ENCODE data around the gene GPR157.

GPR157 gene

DNA sequence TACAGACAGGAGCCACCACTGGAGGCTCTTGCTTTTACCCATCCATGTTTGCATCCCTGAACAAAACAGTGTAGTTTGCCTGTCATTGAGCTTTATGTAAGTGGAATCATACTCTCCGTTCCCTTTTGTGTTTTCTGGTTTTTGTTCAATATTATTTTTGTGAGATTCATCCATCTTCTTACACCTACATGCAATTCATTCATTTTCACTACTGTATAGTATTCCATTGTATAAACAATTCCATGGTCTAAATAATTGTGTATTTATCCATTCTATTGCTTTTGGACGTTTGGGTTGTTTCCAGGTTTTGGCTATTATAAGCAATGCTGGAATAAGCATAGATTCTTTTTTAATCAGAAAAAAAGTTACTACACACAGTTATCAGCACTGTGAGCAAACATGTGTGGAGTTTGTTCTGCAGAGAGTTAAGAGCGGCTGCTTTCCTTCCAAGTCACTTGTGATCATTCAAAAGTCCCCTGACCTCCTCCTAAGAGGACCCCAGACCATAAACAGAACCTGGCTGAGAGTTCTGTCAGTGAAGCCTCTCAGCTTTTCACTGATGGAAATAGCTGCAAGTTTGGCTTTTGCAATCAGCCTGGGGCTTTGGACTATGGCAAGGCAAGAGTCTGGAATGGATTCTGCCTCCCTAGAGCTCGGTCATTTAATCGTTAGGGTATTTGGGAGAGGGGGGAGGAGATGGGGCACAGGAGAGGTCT lies 5.1 kb upstream of the GPR157 start:
- Histone ChIP-seq H4K8ac (ENCODE audit: low read depth, low read length) (no peak overlapping the region), H2BK15ac (ENCODE audit: low read length) (no peak overlapping the region), H3K18ac (ENCODE audit: low read length) (no peak overlapping the region), H2BK12ac (ENCODE audit: low read length) (no peak overlapping the region), H3K27me3 (ENCODE audit: control insufficient read depth in 3 of 3, insufficient read depth in 3 of 3, low read depth in 1 of 3, low read length in 3 of 3) (peaks cover 0 to 10% (median 0%) of the 10 kb centered on the region in 3 experiments), H4K91ac (ENCODE audit: low read depth, low read length, poor library complexity) (no peak overlapping the region), H3K4me1 (ENCODE audit: control insufficient read depth in 2 of 2, insufficient read depth in 1 of 2, low read depth in 1 of 2, low read length in 2 of 2) (no peaks in the 10 kb centered on the region), H3K14ac (ENCODE audit: low read length) (no peak overlapping the region), H3K4ac (ENCODE audit: low read length) (no peak overlapping the region), H3K27ac (replicated peaks; ENCODE audit: low read length) (no peak overlapping the region), H2BK5ac (ENCODE audit: low read length) (no peak overlapping the region), H2AFZ (ENCODE audit: low read length) (no peak overlapping the region), H3K23ac (ENCODE audit: low read depth, low read length, poor library complexity) (no peak overlapping the region), H2AK5ac (ENCODE audit: low read depth, low read length) (no peak overlapping the region), H3K79me1 (ENCODE audit: low read depth, low read length) (no peaks in the 10 kb centered on the region), H3K9me3 (replicated peaks in 1 of 2; ENCODE audit: control insufficient read depth in 2 of 2, insufficient read depth in 1 of 2, low read depth in 1 of 2, low read length in 2 of 2) (peaks cover 0 to 6% of the 10 kb centered on the region in 2 donors), H3K4me3 (ENCODE audit: low read length in 2 of 2) (no peak overlapping the region), H3K9ac (ENCODE audit: low read depth, low read length, poor library complexity) (no peak overlapping the region), H3K4me2 (ENCODE audit: insufficient read depth, low read length, poor library complexity, severe bottlenecking) (no peak overlapping the region), H2BK120ac (ENCODE audit: low read depth, low read length) (no peak overlapping the region), H3K36me3 (replicated peaks in 1 of 2; ENCODE audit: control insufficient read depth in 2 of 2, insufficient read depth in 2 of 2, low read length in 2 of 2) (no peaks in the 10 kb centered on the region)
- WGBS, 2 donors (ENCODE audit: extremely low coverage in 2 of 2, insufficient read length in 2 of 2, insufficient replicate concordance in 1 of 2): no CpG with 5 or more reads among the region's 5 CpGs
- DNase-seq (ENCODE audit: low spot score): no peak

- Histone ChIP-seq H3K4me2 (ENCODE audit: insufficient read depth, low read length, poor library complexity, severe bottlenecking) (peak overlapping the region; percentile 64), H2BK15ac (ENCODE audit: low read length) (no peak overlapping the region), H3K4ac (ENCODE audit: low read length) (no peak overlapping the region), H2BK12ac (ENCODE audit: low read length) (no peak overlapping the region), H2AK5ac (ENCODE audit: low read depth, low read length) (no peak overlapping the region), H3K14ac (ENCODE audit: low read length) (no peak overlapping the region), H3K18ac (ENCODE audit: low read length) (peak overlapping the region; percentile 95), H3K79me1 (ENCODE audit: low read depth, low read length) (no peaks in the 10 kb centered on the region), H2AFZ (ENCODE audit: low read length) (no peak overlapping the region), H2BK5ac (ENCODE audit: low read length) (peak overlapping the region; percentile 13), H3K9me3 (replicated peaks in 1 of 2; ENCODE audit: control insufficient read depth in 2 of 2, insufficient read depth in 1 of 2, low read depth in 1 of 2, low read length in 2 of 2) (peaks cover 0 to 6% of the 10 kb centered on the region in 2 donors), H3K4me1 (ENCODE audit: control insufficient read depth in 2 of 2, insufficient read depth in 1 of 2, low read depth in 1 of 2, low read length in 2 of 2) (peaks cover 0 to 8% of the 10 kb centered on the region in 2 donors), H3K23ac (ENCODE audit: low read depth, low read length, poor library complexity) (peak overlapping the region; percentile 85), H3K36me3 (replicated peaks in 1 of 2; ENCODE audit: control insufficient read depth in 2 of 2, insufficient read depth in 2 of 2, low read length in 2 of 2) (no peaks in the 10 kb centered on the region), H3K27ac (replicated peaks; ENCODE audit: low read length) (no peak overlapping the region), H3K27me3 (ENCODE audit: control insufficient read depth in 3 of 3, insufficient read depth in 3 of 3, low read depth in 1 of 3, low read length in 3 of 3) (peaks cover 4 to 45% (median 15%) of the 10 kb centered on the region in 3 experiments), H4K8ac (ENCODE audit: low read depth, low read length) (no peak overlapping the region), H3K9ac (ENCODE audit: low read depth, low read length, poor library complexity) (peak overlapping the region; percentile 60), H2BK120ac (ENCODE audit: low read depth, low read length) (no peak overlapping the region), H3K4me3 (ENCODE audit: low read length in 2 of 2) (peak overlapping the region in 1 of 2 donors; percentile 80), H4K91ac (ENCODE audit: low read depth, low read length, poor library complexity) (no peak overlapping the region)
- peak; percentile 86 for DNase-seq (ENCODE audit: low spot score)
- WGBS, 2 donors (ENCODE audit: extremely low coverage in 2 of 2, insufficient read length in 2 of 2, insufficient replicate concordance in 1 of 2): no CpG with 5 or more reads among the region's 46 CpGs
Measured at GRCh38 chr1:9129266-9130041, 552 bp upstream of the GPR157 start.

DNA sequence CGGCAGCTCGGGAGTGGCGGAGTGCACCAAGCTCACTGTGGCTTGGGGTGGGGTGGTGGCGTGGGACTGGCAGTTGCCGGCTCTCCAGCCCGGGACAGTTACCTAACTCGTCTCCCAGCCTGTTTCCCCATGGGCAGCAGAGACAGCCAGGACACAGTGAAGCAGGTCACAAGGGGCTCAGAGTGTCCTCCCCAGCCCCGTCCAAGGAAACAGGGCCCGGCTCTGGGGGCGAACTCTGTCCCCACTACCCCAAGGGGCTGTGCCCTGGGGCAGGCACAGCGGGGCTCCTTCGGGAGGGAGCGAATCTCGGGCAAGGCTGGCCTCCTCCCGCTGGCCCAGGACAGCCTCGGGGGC lies 759 bp downstream of the GPR157 start:
- peak overlapping the region; percentile 82 for H3K14ac ChIP-seq (ENCODE audit: low read length)
- peak overlapping the region; percentile 17 for H3K4ac ChIP-seq (ENCODE audit: low read length)
- peak overlapping the region; percentile 83 for H3K23ac ChIP-seq (ENCODE audit: low read depth, low read length, poor library complexity)
- no CpG with 5 or more reads among the region's 16 CpGs for WGBS, 2 donors (ENCODE audit: extremely low coverage in 2 of 2, insufficient read length in 2 of 2, insufficient replicate concordance in 1 of 2)
- H3K27me3 ChIP-seq (ENCODE audit: control insufficient read depth in 3 of 3, insufficient read depth in 3 of 3, low read depth in 1 of 3, low read length in 3 of 3): peaks cover 4 to 45% (median 15%) of the 10 kb centered on the region in 3 experiments
- H3K9me3 ChIP-seq (replicated peaks in 1 of 2; ENCODE audit: control insufficient read depth in 2 of 2, insufficient read depth in 1 of 2, low read depth in 1 of 2, low read length in 2 of 2): peaks cover 0 to 6% of the 10 kb centered on the region in 2 donors
- H3K4me1 ChIP-seq (ENCODE audit: control insufficient read depth in 2 of 2, insufficient read depth in 1 of 2, low read depth in 1 of 2, low read length in 2 of 2): peaks cover 0 to 8% of the 10 kb centered on the region in 2 donors
- no peak overlapping the region for H4K8ac ChIP-seq (ENCODE audit: low read depth, low read length)
- H3K18ac ChIP-seq (ENCODE audit: low read length): peak overlapping the region; percentile 96
- H2BK15ac ChIP-seq (ENCODE audit: low read length): peak overlapping the region; percentile 96
- peak overlapping the region; percentile 89 for H3K4me2 ChIP-seq (ENCODE audit: insufficient read depth, low read length, poor library complexity, severe bottlenecking)
- peak overlapping the region; percentile 90 for H2BK5ac ChIP-seq (ENCODE audit: low read length)
- DNase-seq (ENCODE audit: low spot score): no peak
- H2AFZ ChIP-seq (ENCODE audit: low read length): peak overlapping the region; percentile 73
- no peak overlapping the region for H3K27ac ChIP-seq (replicated peaks; ENCODE audit: low read length)
- H3K9ac ChIP-seq (ENCODE audit: low read depth, low read length, poor library complexity): peak overlapping the region; percentile 100
- no peaks in the 10 kb centered on the region for H3K79me1 ChIP-seq (ENCODE audit: low read depth, low read length)
- H2BK12ac ChIP-seq (ENCODE audit: low read length): no peak overlapping the region
- H2BK120ac ChIP-seq (ENCODE audit: low read depth, low read length): peak overlapping the region; percentile 61
- H3K36me3 ChIP-seq (replicated peaks in 1 of 2; ENCODE audit: control insufficient read depth in 2 of 2, insufficient read depth in 2 of 2, low read length in 2 of 2): no peaks in the 10 kb centered on the region
- H3K4me3 ChIP-seq (ENCODE audit: low read length in 2 of 2): peak overlapping the region in 1 of 2 donors; percentile 94
- H4K91ac ChIP-seq (ENCODE audit: low read depth, low read length, poor library complexity): no peak overlapping the region
- H2AK5ac ChIP-seq (ENCODE audit: low read depth, low read length): peak overlapping the region; percentile 96
